Heart left ventricle (tissue), 16 donors: ENCODE data around the gene ARHGEF3. TPM values are rescaled to one million over a fixed set of nuclear protein-coding genes. Genes with fewer than 3 reads are reported as not detected.
"Not testable (repeated sequence)": the region's sequence is repeated elsewhere in the genome, so short reads cannot be mapped to it uniquely, and the experiment has no call there.

ENCODE experiments used
- ATAC-seq, 4 donors: fragments of 200-7000 bp; cut with Tn5 transposase; one replicate each; pipeline ENCODE4 v1.9.1; 2020 to 2022; ENCODE audit warnings: moderate library complexity in 4 of 4, mild to moderate bottlenecking in 3 of 4, moderate number of reproducible peaks in 1 of 4
- DNase-seq, 5 donors: peaks; one replicate each; pipeline ENCODE4 v3.0.0-alpha.2; 2020
- H3K27ac ChIP-seq, 12 donors: fragments of 200-600 bp; sonication (generic) in 4 of 12; one replicate each; pipeline versions ENCODE4 v1.5.0 to v1.8.0; 2016 to 2022; ENCODE audit warnings: mild to moderate bottlenecking in 2 of 12
- H3K27me3 ChIP-seq, 9 donors: fragments of 200-600 bp; sonication (generic) in 2 of 9; one replicate each; pipeline versions ENCODE4 v1.5.1 to v1.8.0; 2016 to 2022; ENCODE audit warnings: mild to moderate bottlenecking in 3 of 9
- H3K36me3 ChIP-seq, 9 donors: fragments of 200-600 bp; sonication (generic) in 2 of 9; one replicate each; pipeline versions ENCODE4 v1.5.0 to v1.8.0; 2018 to 2022; ENCODE audit warnings: mild to moderate bottlenecking in 2 of 9
- H3K4me1 ChIP-seq, 12 donors: fragments of 200-600 bp; sonication (generic) in 4 of 12; one replicate each; pipeline versions ENCODE4 v1.5.0 to v1.8.0; 2016 to 2022; ENCODE audit warnings: mild to moderate bottlenecking in 3 of 12
- H3K4me3 ChIP-seq, 12 donors: fragments of 200-600 bp; sonication (generic) in 4 of 12; one replicate each; pipeline versions ENCODE4 v1.5.0 to v1.8.0; 2017 to 2022; ENCODE audit warnings: mild to moderate bottlenecking in 9 of 12, moderate library complexity in 4 of 12
- H3K9me3 ChIP-seq, 12 donors: fragments of 200-600 bp; sonication (generic) in 4 of 12; one replicate each; pipeline versions ENCODE4 v1.5.0 to v1.8.0; 2016 to 2022; ENCODE audit warnings: mild to moderate bottlenecking in 1 of 12
- POLR2A ChIP-seq, 2 donors: fragments of 450-650 bp; IDR thresholded peaks; one replicate each; pipeline ENCODE4 v1.6.1; 2017; ENCODE audit warnings: antibody characterized with exemption in 2 of 2, mild to moderate bottlenecking in 2 of 2, moderate library complexity in 2 of 2
- WGBS, 4 donors: extraction: QIAGEN DNeasy Blood & Tissue Kit in 2 of 4; methylation state at CpG; one replicate each; pipeline versions ENCODE4 v1.1.5 to v1.1.7; 2013 to 2018; 5-methylcytosine and 5-hydroxymethylcytosine counted together
- intact Hi-C, 10 donors: fragments of 100-400 bp; cut with DNase I; formaldehyde crosslinking; loops; one replicate each; pipeline versions ENCODE4 v1.11.1 to v1.14.2; 2022
- polyA plus RNA-seq, 2 donors: library from polyadenylated mRNA; stranded (reverse); fragments of 200-250 nt; gene quantifications; one replicate each; pipeline ENCODE4 v1.2.3, GENCODE V29; 2013
- total RNA-seq, 9 donors: library from RNA; depleted of rRNA in 2 of 9; stranded (reverse); fragments of >200 nt in 2 of 9; fragmentation: NEBNext Ultra II Directional in 3 of 9; extraction: Animal tissue kit (Norgen Biotek cat#: 25700) in 3 of 9; gene quantifications; one replicate each; pipeline versions ENCODE4 v1.1.0 to v1.2.4, GENCODE V29; 2016 to 2023
- TF ChIP-seq, protein P1 (sequence below), 12 donors: fragments of 200-600 bp; sonication (generic) in 4 of 12; IDR thresholded peaks; one replicate each; pipeline versions ENCODE4 v1.5.0 to v1.8.0; 2018 to 2022; ENCODE audit warnings: antibody characterized with exemption in 12 of 12, mild to moderate bottlenecking in 5 of 12
- donor health status: ischemic (EF 13 %, LVEDD 7.1; RV severe dilation, severe dysfunction).
- donor health status: healthy with polysubstance abuse.
- donor health status: DM: no; HTN: yes; CAD: no.
- donor health status: DM: no; HTN: no; CAD: no.
- donor health status: ischemic (EF 25% LVEDD 6.9; RV normal size, moderate dysfunction).
- donor health status: ischemic (EF 25% LVEDD 5.7; RV mildly dilated, moderate dysfunction).
- donor health status: healthy.
- donor health status: DM: yes; HTN: yes; CAD: no.
- donor health status: ischemic (EF 35%, LVEDD 5.7; RV mildly dilated, moderate dysfunction).
- donor health status: nonischemic (EF 11% LVEDD 7.7; RV severe dilation, severe dysfunction).
- donor health status: DM: yes; HTN: yes; CAD: no.
- donor health status: PGD.
- donor health status: ischemic (EF 29% LVEDD 5.4; RV normal size, mild dysfunction).
- donor health status: nonischemic (EF 23%, LVEDD 6.1; RV moderate dilation, normal function).

ARHGEF3 gene
- total and polyA plus RNA-seq, 11 donors, result 6.5 to 36.8 (median 16.8) TPM

GRCh38 chr3:56693750-56694149, 108.0 kb downstream of the ARHGEF3 start:
- Histone ChIP-seq H3K4me3 (no peak overlapping the region), H3K27me3 (no peaks in the 10 kb centered on the region), H3K36me3 (no peaks in the 10 kb centered on the region), H3K9me3 (no peaks in the 10 kb centered on the region), H3K4me1 (peaks cover 0 to 33% (median 0%) of the 10 kb centered on the region in 12 donors), H3K27ac (peak overlapping the region in 1 of 12 donors; percentile 87)
- DNase-seq (peak in 1 of 5 donors; percentile 23), ATAC-seq (peak in 3 of 4 donors; percentile 69 to 83 (median 75))
- no peak for TF ChIP-seq POLR2A (IDR thresholded peaks at IDR 0.05)
- TF ChIP-seq, protein P1, sequence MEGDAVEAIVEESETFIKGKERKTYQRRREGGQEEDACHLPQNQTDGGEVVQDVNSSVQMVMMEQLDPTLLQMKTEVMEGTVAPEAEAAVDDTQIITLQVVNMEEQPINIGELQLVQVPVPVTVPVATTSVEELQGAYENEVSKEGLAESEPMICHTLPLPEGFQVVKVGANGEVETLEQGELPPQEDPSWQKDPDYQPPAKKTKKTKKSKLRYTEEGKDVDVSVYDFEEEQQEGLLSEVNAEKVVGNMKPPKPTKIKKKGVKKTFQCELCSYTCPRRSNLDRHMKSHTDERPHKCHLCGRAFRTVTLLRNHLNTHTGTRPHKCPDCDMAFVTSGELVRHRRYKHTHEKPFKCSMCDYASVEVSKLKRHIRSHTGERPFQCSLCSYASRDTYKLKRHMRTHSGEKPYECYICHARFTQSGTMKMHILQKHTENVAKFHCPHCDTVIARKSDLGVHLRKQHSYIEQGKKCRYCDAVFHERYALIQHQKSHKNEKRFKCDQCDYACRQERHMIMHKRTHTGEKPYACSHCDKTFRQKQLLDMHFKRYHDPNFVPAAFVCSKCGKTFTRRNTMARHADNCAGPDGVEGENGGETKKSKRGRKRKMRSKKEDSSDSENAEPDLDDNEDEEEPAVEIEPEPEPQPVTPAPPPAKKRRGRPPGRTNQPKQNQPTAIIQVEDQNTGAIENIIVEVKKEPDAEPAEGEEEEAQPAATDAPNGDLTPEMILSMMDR (IDR thresholded peaks at IDR 0.05), result no peak
- intact Hi-C loops, result no loop called here
- WGBS, 4 donors, result 52 to 60% (median 58%) methylated on average over 3 of the region's 3 CpGs

GRCh38 chr3:56692520-56693433, 109.0 kb downstream of the ARHGEF3 start:
- 77 to 86% (median 81%) methylated on average over 15 of the region's 15 CpGs for WGBS, 4 donors
- H3K9me3 ChIP-seq, H3K36me3 ChIP-seq, H3K27me3 ChIP-seq, DNase-seq, H3K4me3 ChIP-seq, ATAC-seq, intact Hi-C loops: not testable (repeated sequence)
- Histone ChIP-seq H3K27ac (peak overlapping the region in 1 of 12 donors; percentile 87), H3K4me1 (peaks cover 0 to 38% (median 0%) of the 10 kb centered on the region in 12 donors)

GRCh38 chr3:56692001-56692365, 109.8 kb downstream of the ARHGEF3 start:
- intact Hi-C loops, H3K4me3 ChIP-seq, H3K36me3 ChIP-seq, H3K9me3 ChIP-seq, DNase-seq, H3K27me3 ChIP-seq, H3K27ac ChIP-seq, ATAC-seq: not testable (repeated sequence)
- H3K4me1 ChIP-seq, result peaks cover 0 to 38% (median 0%) of the 10 kb centered on the region in 12 donors
- WGBS, 4 donors, result 89 to 98% (median 97%) methylated on average over 11 to 20 of the region's 21 CpGs

DNA sequence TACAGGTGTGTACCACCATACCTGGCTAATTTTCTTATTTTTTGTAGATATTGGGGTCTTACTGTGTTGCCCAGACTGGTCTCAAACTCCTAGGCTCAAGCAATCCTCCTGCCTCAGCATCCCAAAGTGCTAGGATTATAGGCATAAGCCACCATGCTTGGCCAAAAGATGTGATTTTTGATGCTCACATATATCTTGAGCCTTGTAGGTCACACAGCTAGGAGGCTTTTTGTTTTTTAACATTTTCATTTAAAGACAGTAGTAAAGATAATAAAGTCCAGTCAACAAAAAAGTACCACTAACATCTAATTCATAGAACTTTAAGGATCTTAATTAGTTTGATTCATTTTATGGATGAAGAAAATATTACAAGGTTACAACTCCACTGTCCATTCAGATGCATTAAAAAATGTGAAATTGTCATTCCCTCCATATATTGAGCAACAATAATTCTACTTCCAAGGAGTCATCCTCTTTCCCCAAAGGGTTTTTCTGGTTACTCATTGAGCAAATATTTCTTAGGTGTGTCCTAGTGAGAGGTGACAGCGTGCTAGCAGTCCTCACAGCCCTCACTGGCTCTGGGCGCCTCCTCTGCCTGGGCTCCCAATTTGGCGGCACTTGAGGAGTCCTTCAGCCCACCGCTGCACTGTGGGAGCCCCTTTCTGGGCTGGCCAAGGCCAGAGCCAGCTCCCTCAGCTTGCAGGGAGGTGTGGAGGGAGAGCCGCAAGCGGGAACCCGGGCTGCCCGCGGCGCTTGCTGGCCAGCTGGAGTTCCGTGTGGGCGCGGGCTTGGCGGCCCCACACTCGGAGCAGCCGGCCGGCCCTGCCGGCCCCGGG, 110.4 kb downstream of the ARHGEF3 start:
- intact Hi-C loops, result no loop called here
- TF ChIP-seq, protein P1 (IDR thresholded peaks at IDR 0.05), result no peak
- no peak for TF ChIP-seq POLR2A (IDR thresholded peaks at IDR 0.05)
- H3K27me3 ChIP-seq, result no peaks in the 10 kb centered on the region
- H3K9me3 ChIP-seq, result no peaks in the 10 kb centered on the region
- DNase-seq (no peak), ATAC-seq (no peak)
- no peaks in the 10 kb centered on the region for H3K36me3 ChIP-seq
- 94 to 98% (median 96%) methylated on average over 15 to 19 of the region's 19 CpGs for WGBS, 4 donors
- H3K27ac ChIP-seq, result no peak overlapping the region
- H3K4me3 ChIP-seq, result no peak overlapping the region
- H3K4me1 ChIP-seq, result peaks cover 0 to 38% (median 0%) of the 10 kb centered on the region in 12 donors

DNA sequence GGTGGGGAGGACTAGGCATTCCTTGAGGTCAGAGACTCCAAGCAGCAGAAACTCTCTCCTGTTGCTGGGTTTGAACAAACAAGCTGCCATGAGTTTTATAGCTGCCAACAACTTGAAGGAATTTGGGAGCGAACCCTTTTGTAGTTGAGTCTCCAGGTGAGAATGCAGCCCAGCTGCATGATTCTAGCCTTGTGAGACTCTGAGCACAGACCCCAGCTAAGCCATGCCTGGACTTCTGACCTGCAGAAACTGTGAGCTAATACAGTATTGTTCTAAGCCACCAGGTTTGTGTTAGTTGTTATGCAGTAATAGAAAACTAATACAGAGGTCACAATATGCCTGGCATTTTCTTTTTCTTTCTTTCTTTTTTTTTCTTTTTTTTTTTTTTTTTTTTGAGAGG, 112.4 kb downstream of the ARHGEF3 start:
- no peak for TF ChIP-seq POLR2A (IDR thresholded peaks at IDR 0.05)
- TF ChIP-seq, protein P1 (IDR thresholded peaks at IDR 0.05), result no peak
- Histone ChIP-seq H3K27ac (no peak overlapping the region), H3K4me1 (peaks cover 0 to 20% (median 0%) of the 10 kb centered on the region in 12 donors), H3K9me3 (no peaks in the 10 kb centered on the region), H3K27me3 (no peaks in the 10 kb centered on the region), H3K4me3 (no peak overlapping the region), H3K36me3 (no peaks in the 10 kb centered on the region)
- ATAC-seq (no peak), DNase-seq (no peak)
- intact Hi-C loops, result loop anchor here in 1 of 10 donors (5.0 kb wide), 1 partner anchor 538 kb away; the partner anchor contains the start of gene APPL1
- 94 to 100% (median 97%) methylated on average over 1 of the region's 1 CpG for WGBS, 4 donors
